NCI-H128 (cell line): ENCODE measurements around the gene FAM3A.
"Not testable (repeated sequence)": the region's sequence is repeated elsewhere in the genome, so short reads cannot be mapped to it uniquely, and the experiment has no call there.

Experiments used
- DNase-seq: peaks from one replicate; lab custom pipeline; 2025; ENCODE audit not compliant: unreplicated experiment; lab: John Stamatoyannopoulos, UW

The FAM3A gene

GRCh38 chrX:154515966-154516655 lies at the start of gene FAM3A:
Gene FAM3A, minus strand, starts transcription at chrX:154516232. Its CDS starts 460 bp downstream, at chrX:154515772.
- peak; percentile 85 for DNase-seq

GRCh38 chrX:154562295-154562694 lies 46.3 kb upstream of the FAM3A start:
- DNase-seq, result not testable (repeated sequence)

- DNase-seq, result not testable (repeated sequence)
Observed at GRCh38 chrX:154560326-154560725, 44.3 kb upstream of the FAM3A start.

GRCh38 chrX:154558896-154559295 lies 42.9 kb upstream of the FAM3A start:
- not testable (repeated sequence) for DNase-seq

- not testable (repeated sequence) for DNase-seq
Observed at GRCh38 chrX:154558060-154558690, 42.1 kb upstream of the FAM3A start.

- not testable (repeated sequence) for DNase-seq
Observed at GRCh38 chrX:154552112-154552806, 36.2 kb upstream of the FAM3A start.

- DNase-seq, result no peak
Observed at GRCh38 chrX:154549766-154550165, 33.7 kb upstream of the FAM3A start.

GRCh38 chrX:154548028-154548316 lies 31.9 kb upstream of the FAM3A start:
- no peak for DNase-seq

- DNase-seq, result peak; percentile 83
Observed at GRCh38 chrX:154547245-154548027, 31.4 kb upstream of the FAM3A start, which contains the start of gene IKBKG. Gene IKBKG, plus strand, starts transcription at chrX:154547620. Its CDS starts 4,383 bp downstream, at chrX:154552003.

GRCh38 chrX:154546354-154547244 lies 30.6 kb upstream of the FAM3A start, which contains the start of gene G6PD:
Gene G6PD, minus strand, starts transcription at chrX:154546846. Its CDS starts 691 bp downstream, at chrX:154546155.
- peak; percentile 31 for DNase-seq

GRCh38 chrX:154545673-154546274 lies 29.7 kb upstream of the FAM3A start:
- no peak for DNase-seq

GRCh38 chrX:154542723-154543424 lies 26.8 kb upstream of the FAM3A start:
- DNase-seq, result no peak

- DNase-seq, result no peak
Observed at GRCh38 chrX:154541896-154542722, 26.1 kb upstream of the FAM3A start.

- no peak for DNase-seq
Observed at GRCh38 chrX:154541589-154541895, 25.5 kb upstream of the FAM3A start.

GRCh38 chrX:154540897-154541535 lies 25.0 kb upstream of the FAM3A start:
- no peak for DNase-seq

GRCh38 chrX:154540365-154540764 lies 24.3 kb upstream of the FAM3A start:
- DNase-seq, result not testable (repeated sequence)

GRCh38 chrX:154539077-154539476 lies 23.0 kb upstream of the FAM3A start:
- DNase-seq, result no peak

GRCh38 chrX:154535892-154536291 lies 19.9 kb upstream of the FAM3A start:
- no peak for DNase-seq
